GM23248 (cell line): ENCODE results near the gene CADM4.

Source experiments
- EZH2 ChIP-seq: fragments of 200-600 bp; sonication (generic); IDR thresholded peaks from 2 replicates; pipeline ENCODE4 v1.6.1; 2018; ENCODE audit warnings: antibody characterized with exemption, mild to moderate bottlenecking; ENCODE audit not compliant: insufficient read depth, poor library complexity, severe bottlenecking
- EZH2phosphoT487 ChIP-seq: fragments of 200-600 bp; sonication (generic); IDR thresholded peaks from 2 replicates; pipeline ENCODE4 v1.6.1; 2018; ENCODE audit warnings: antibody characterized with exemption, moderate library complexity, mild to moderate bottlenecking, low read depth; ENCODE audit not compliant: insufficient read depth

DNA sequence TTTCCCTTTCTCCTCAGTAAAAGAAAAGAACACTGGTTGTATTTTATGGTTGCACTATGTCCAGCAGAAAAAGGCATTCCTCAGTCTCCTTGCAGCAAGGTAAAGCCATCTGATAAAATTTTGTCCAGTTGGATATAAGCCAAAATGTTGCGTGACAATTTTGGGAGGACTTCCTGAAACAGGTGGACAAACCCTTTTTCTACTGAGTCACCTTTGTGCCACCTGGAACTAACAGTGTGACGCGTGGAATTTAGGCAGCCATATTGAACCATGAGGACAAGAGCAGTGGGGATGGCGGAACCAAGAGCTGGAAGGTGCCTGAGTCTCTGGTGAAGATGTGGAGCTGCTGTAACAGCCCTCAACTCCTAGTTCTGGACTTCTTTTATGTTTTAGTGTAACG is 8.2 kb downstream of the CADM4 start:
- TF ChIP-seq EZH2phosphoT487 (no peak), EZH2 (no peak)
